ENCODE data around the gene MIP. TPM values are rescaled to one million over a fixed set of nuclear protein-coding genes. Genes with fewer than 3 reads are reported as not detected.
"Not testable (repeated sequence)": the region's sequence is repeated elsewhere in the genome, so short reads cannot be mapped to it uniquely, and the experiment has no call there.

The MIP gene
- total RNA-seq, result not detected in 2 replicates

DNA sequence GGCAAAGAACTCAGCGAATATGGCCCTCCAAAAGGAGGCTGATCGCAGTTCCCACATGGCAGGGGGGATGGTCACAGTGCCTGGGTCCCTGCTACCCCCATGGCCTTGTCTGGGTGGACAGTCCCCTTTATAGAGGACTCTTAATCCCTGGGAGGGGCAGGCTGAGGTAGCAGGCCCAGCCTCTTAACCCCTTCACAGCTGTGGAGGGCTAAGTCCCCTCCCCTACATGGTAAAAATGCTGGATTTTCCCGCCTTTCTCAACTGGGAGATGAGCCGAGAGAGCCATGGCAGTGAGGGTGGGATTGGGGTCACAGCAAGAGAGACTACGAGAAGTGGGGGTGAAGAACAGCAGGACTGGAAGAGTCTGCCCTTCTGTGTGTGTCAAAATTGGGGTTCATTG lies at the start of gene MIP:
Gene MIP, minus strand, starts transcription at position 101 of the 400 bp plus-strand sequence. Its CDS starts 44 bp downstream, at position 57.
- intact Hi-C loops (cut with micrococcal nuclease), result no loop called here

DNA sequence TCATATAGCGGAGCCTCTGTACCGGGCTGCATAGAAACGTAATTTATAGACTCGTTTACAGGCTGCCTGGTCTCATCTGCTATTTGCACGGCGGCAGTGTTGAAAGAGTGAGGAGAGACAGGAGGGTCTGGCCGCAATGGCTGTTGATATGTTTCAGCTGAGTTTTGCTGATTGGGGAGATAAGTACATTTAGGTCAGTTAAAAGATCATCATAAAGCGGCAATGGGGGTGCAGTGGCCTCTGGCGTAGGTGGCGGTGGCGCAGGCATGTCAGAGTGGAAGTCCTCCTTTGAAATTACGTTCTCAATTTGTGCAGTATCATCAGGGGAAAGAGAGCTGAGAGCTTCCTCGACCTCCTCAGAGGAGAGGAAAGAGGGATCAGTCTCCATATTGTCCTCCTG lies 45.4 kb upstream of the MIP start:
- intact Hi-C loops (cut with micrococcal nuclease), result not testable (repeated sequence)

- intact Hi-C loops (cut with micrococcal nuclease), result not testable (repeated sequence)
These were observed 45.0 kb upstream of the MIP start for GRCh38 chr12:56499452-56499851.

- intact Hi-C loops (cut with micrococcal nuclease), result not testable (repeated sequence)
These were observed 43.9 kb upstream of the MIP start for GRCh38 chr12:56498126-56498902.

GRCh38 chr12:56496704-56497103 lies 42.2 kb upstream of the MIP start:
- intact Hi-C loops (cut with micrococcal nuclease), result loop anchor here (1.0 kb wide), 1 partner anchor 303 kb away; no protein-coding TSS in a partner anchor

DNA sequence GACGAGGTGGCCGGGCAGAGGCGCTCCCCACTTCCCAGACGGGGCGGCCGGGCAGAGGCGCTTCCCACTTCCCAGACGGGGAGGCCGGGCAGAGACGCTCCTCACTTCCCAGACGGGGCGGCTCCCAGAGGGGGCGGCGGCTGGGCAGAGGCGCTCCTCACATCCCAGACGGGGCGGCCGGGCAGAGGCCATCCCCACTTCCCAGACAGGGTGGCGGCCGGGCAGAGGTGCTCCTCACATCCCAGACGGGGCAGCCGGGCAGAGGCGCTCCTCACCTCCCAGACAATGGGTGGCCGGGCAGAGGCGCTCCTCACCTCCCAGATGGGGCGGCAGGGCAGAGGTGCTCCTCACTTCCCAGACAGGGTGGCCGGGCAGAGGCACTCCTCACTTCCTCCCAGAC lies 40.0 kb upstream of the MIP start:
- intact Hi-C loops (cut with micrococcal nuclease), result not testable (repeated sequence)

DNA sequence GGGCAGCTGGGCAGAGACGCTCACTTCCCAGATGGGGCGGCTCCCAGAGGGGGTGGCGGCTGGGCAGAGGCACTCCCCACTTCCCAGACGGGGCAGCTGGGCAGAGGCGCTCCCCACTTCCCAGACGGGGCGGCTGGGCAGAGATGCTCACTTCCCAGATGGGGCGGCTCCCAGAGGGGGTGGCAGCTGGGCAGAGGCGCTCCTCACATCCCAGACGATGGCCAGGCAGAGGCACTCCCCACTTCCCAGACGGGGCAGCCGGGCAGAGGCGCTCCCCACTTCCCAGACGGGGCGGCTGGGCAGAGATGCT lies 39.6 kb upstream of the MIP start:
- intact Hi-C loops (cut with micrococcal nuclease), result not testable (repeated sequence)

- intact Hi-C loops (cut with micrococcal nuclease), result not testable (repeated sequence)
These were observed 39.1 kb upstream of the MIP start for GRCh38 chr12:56493409-56494105.

DNA sequence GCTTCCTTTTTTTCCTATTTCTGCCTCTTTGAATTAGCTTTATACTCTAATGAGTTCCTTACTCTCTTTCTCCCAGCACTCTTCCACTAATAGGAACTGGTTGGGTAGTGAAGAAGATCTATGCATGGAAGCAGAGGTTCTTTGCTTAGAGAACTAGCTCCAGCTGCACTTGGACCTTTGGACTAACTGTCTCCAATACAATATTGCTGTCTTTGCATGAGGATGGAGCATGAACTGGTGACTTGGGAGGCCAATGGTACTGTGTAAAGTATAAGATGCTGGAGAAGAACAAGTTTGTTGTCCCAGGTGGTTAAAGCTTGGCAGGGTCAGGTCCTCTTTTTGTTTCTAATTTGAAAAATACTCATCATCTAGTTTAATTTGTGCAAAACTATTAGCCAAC lies 35.9 kb upstream of the MIP start:
- intact Hi-C loops (cut with micrococcal nuclease), result no loop called here

- intact Hi-C loops (cut with micrococcal nuclease), result loop anchor here (1.0 kb wide), 1 partner anchor 20 kb away; the partner anchor contains the start of gene SPRYD4
These were observed 33.8 kb upstream of the MIP start, which contains the start of gene GLS2 for GRCh38 chr12:56488041-56488955. Gene GLS2 (minus strand): TSS chr12:56488161. CDS start chr12:56488118, 43 bp downstream.

- intact Hi-C loops (cut with micrococcal nuclease), result loop anchor here (1.0 kb wide), 1 partner anchor 19 kb away; the partner anchor contains the start of gene SPRYD4
These were observed 33.1 kb upstream of the MIP start for GRCh38 chr12:56487448-56488040.

- intact Hi-C loops (cut with micrococcal nuclease), result no loop called here
These were observed 32.2 kb upstream of the MIP start for GRCh38 chr12:56486694-56487093.

GRCh38 chr12:56484566-56484965 lies 30.1 kb upstream of the MIP start:
- intact Hi-C loops (cut with micrococcal nuclease), result no loop called here

GRCh38 chr12:56479625-56480024 lies 25.2 kb upstream of the MIP start:
- intact Hi-C loops (cut with micrococcal nuclease), result no loop called here

DNA sequence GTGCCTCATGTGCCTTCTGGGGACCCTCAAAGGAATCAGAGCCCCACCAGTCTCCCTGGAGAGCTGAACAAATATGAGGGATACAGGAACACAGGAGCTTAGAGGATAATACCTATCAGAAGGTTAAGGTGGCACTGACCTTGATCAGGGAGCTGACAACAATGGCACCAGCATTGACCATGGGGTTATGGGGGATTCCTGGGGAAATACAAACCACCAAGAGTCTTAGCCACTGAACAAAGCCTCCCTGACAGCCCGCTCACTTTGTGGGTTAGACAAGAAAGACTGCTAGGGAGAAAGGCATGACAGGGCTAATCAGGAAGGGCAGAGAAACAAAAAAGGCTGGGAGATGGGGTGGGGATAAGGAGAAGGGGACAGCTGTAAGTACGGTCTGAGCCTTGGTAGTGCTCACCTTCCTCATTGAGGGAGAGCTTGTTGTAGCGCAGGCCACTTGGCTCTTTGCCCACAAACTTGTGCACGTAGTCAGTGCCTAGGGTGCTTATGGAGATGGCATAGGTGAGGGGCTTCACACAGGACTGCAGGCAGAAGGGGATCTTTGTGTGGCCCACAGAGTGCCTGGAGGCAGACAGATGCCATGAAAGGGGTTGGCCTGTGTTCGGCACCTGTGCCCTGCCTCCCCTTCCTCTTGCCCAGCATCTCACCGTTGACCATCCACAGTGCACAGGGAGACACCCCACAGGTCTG lies 23.2 kb upstream of the MIP start:
- intact Hi-C loops (cut with micrococcal nuclease), result no loop called here

DNA sequence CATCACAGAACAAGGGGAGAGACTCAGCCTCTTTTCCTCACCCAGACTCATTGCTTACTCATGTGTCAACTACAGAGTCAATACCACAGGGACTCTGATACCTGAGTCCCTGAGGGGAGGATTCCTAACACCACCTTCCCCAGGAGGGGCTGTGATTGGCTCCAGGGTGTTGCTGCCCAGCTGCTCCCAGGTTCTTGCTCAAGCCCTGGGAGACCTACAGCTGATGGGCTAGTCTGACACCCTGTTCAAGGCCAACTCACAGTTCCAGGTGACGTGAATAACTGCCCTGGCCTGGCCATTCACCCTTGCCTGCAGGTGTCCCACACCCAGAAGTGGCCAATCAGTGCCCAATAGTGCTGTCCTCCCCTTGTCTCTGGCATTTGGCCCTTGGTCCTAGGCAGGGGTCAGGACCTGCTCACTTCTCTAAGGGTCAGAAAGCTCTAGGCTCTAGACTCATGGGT lies 22.5 kb upstream of the MIP start:
- intact Hi-C loops (cut with micrococcal nuclease), result no loop called here

- intact Hi-C loops (cut with micrococcal nuclease), result no loop called here
These were observed 21.7 kb upstream of the MIP start for GRCh38 chr12:56476143-56476542.

- intact Hi-C loops (cut with micrococcal nuclease), result no loop called here
These were observed 19.9 kb upstream of the MIP start for GRCh38 chr12:56474389-56474788.

- intact Hi-C loops (cut with micrococcal nuclease), result loop anchor here (2.0 to 5.0 kb wide), 4 partner anchors 340 to 726 kb away; partner anchors contain the start of genes ESYT1, GDF11, NAB2 and RPS26
These were observed 14.8 kb upstream of the MIP start for GRCh38 chr12:56469007-56469930.
